ENCODE data around the gene PTK6.
"Not testable (repeated sequence)": the region's sequence is repeated elsewhere in the genome, so short reads cannot be mapped to it uniquely, and the experiment has no call there.

PTK6 gene

DNA sequence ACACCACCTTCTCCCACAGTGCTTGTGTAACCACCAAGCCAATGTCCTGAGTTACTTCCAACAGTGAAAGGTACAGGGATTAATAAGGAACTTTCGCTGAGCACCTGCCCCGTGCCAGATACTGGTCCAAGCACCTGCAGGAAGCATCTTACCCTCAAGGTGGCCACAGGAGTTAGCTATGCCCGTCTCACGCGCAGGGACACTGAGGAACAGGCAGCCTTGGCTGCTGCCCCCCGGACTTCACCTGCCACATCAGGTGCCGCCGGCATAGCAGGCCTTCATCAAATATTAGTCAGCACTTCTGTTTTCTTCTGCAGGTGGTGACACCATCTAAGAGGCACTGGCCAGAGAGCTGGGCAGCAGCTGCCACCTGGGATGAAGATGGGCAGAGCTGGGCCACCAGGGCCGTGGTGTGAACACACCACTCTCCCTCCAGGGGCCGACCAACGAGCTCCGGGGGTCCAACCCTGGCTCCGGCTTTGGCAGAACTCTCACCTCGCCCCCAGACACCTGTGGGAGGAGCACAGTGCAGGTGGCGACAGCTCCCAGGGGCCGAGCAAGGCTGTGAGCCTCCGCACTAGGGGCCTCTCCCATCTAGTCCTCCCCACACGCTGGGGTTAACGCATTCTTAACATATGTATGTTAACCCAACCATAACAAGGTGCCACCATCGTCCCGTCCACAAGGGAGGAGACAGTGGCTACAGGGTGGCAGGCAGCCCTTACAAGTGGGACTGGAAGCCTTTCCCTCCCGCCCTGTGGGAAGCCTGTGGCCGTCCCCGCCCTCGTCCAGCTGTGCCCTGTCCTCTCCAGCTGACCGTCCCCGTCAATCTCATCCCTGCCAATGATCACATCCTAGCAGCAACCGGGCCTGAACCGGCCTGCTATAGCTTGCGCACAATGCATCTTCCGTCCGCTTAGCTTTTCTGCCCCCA lies 19.5 kb downstream of the PTK6 start:
- no peak for FAIRE-seq
- no peak for DNase-seq (ENCODE audit: insufficient read length, low spot score)
- TF ChIP-seq POLR2AphosphoS5 (IDR thresholded peaks at IDR 0.05; ENCODE audit: low read depth, low read length), result no peak
- TF ChIP-seq PAX5 (IDR thresholded peaks at IDR 0.05; ENCODE audit: insufficient read depth, low read length, severe bottlenecking), result no peak
- no peak for TF ChIP-seq SPI1 (IDR thresholded peaks at IDR 0.05; ENCODE audit: low read depth, low read length)
- TF ChIP-seq TAF1 (IDR thresholded peaks at IDR 0.05; ENCODE audit: low read depth, low read length), result no peak
- TF ChIP-seq POU2F2 (IDR thresholded peaks at IDR 0.05; ENCODE audit: low read depth, low read length), result no peak
- no peak for TF ChIP-seq POLR2A (IDR thresholded peaks at IDR 0.05; ENCODE audit: low read depth, low read length)

GRCh38 chr20:63514520-63514919 lies 22.7 kb downstream of the PTK6 start:
- FAIRE-seq; DNase-seq (ENCODE audit: insufficient read length, low spot score): not testable (repeated sequence)

DNA sequence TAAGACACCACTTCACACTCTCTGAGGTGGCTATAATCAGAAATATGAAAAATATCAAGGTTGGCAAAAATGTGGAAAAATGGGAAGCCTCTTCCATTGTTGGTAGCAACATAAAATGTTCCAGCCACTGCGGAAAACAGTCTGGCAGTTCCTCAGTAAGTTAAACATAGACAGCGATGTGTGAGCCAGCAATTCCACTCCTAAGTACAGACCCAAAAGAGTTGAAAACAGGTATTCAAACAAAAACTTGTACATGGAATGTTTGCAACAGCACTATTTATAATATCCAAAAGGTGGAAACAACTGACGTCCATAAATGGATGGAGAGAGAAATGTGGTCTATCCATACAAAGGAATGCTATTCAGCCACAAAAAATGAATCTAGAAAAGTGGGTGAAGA lies 24.0 kb downstream of the PTK6 start:
- no peak for TF ChIP-seq POU2F2 (IDR thresholded peaks at IDR 0.05; ENCODE audit: low read depth, low read length)
- DNase-seq (ENCODE audit: insufficient read length, low spot score) (no peak), FAIRE-seq (no peak)

DNA sequence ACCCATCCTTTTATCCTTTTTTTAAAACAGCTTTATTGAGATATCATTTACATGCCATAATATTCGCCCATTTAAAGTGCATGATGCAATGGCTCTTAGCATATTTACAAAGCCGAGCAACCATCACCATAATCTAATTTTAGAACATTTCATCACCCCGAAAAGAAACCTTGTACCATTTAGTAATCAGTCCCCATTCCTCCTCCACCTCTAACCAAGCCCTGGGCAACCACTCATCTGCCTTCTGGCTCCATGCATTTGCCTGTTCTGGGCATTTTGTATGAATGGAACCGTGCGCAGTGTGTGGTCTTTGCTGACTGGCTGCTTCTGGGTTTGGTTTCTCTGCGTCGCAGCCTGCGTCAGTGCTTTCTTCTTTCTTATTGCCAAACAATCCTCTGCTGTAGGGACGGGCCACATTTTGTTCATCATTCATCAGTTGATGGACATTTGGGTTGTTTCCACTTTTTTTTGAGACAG lies 28.1 kb downstream of the PTK6 start:
- DNase-seq (ENCODE audit: insufficient read length, low spot score), result no peak
- TF ChIP-seq POU2F2 (IDR thresholded peaks at IDR 0.05; ENCODE audit: low read depth, low read length) (no peak), POLR2AphosphoS5 (IDR thresholded peaks at IDR 0.05; ENCODE audit: low read depth, low read length) (no peak), POLR2A (IDR thresholded peaks at IDR 0.05; ENCODE audit: low read depth, low read length) (no peak), TAF1 (IDR thresholded peaks at IDR 0.05; ENCODE audit: low read depth, low read length) (no peak), SPI1 (IDR thresholded peaks at IDR 0.05; ENCODE audit: low read depth, low read length) (no peak), PAX5 (IDR thresholded peaks at IDR 0.05; ENCODE audit: insufficient read depth, low read length, severe bottlenecking) (no peak)
- FAIRE-seq, result no peak

GRCh38 chr20:63508072-63508768 lies 29.0 kb downstream of the PTK6 start:
- no peak for FAIRE-seq
- TF ChIP-seq SPI1 (IDR thresholded peaks at IDR 0.05; ENCODE audit: low read depth, low read length) (no peak), POU2F2 (IDR thresholded peaks at IDR 0.05; ENCODE audit: low read depth, low read length) (no peak), PAX5 (IDR thresholded peaks at IDR 0.05; ENCODE audit: insufficient read depth, low read length, severe bottlenecking) (no peak), TAF1 (IDR thresholded peaks at IDR 0.05; ENCODE audit: low read depth, low read length) (no peak), POLR2A (IDR thresholded peaks at IDR 0.05; ENCODE audit: low read depth, low read length) (no peak), POLR2AphosphoS5 (IDR thresholded peaks at IDR 0.05; ENCODE audit: low read depth, low read length) (no peak)
- DNase-seq (ENCODE audit: insufficient read length, low spot score), result no peak

DNA sequence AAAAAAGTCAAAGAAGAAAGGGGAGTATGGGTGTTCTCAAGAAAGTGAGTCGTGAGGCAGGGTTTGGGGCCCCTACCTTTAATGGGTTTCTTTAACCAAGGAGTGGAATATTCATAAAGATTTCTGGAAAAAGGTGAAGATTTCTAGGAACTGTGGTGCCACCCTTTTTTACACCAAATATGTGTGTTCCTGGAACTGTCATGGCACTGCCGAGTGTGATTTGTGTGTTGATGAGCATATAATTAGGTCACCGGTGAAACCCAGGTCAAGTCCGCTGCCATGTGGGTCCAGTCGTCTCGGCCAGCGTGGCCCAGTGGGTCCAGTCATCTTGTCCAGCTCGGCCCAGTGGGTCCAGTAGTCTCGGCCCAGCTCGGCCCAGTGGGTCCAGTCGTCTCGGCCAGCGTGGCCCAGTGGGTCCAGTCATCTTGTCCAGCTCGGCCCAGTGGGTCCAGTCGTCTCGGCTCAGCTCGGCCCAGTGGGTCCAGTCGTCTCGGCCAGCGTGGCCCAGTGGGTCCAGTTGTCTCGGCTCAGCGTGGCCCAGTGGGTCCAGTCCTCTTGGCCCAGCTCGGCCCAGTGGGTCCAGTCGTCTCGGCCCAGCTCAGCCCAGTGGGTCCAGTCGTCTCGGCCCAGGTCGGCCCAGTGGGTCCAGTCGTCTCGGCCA lies 30.0 kb downstream of the PTK6 start:
- no peak for FAIRE-seq
- TF ChIP-seq POU2F2 (IDR thresholded peaks at IDR 0.05; ENCODE audit: low read depth, low read length) (no peak), POLR2AphosphoS5 (IDR thresholded peaks at IDR 0.05; ENCODE audit: low read depth, low read length) (no peak), POLR2A (IDR thresholded peaks at IDR 0.05; ENCODE audit: low read depth, low read length) (no peak), TAF1 (IDR thresholded peaks at IDR 0.05; ENCODE audit: low read depth, low read length) (no peak), SPI1 (IDR thresholded peaks at IDR 0.05; ENCODE audit: low read depth, low read length) (no peak), PAX5 (IDR thresholded peaks at IDR 0.05; ENCODE audit: insufficient read depth, low read length, severe bottlenecking) (no peak)
- no peak for DNase-seq (ENCODE audit: insufficient read length, low spot score)

GRCh38 chr20:63505723-63506122 lies 31.5 kb downstream of the PTK6 start:
- no peak for FAIRE-seq
- no peak for DNase-seq (ENCODE audit: insufficient read length, low spot score)
- TF ChIP-seq SPI1 (IDR thresholded peaks at IDR 0.05; ENCODE audit: low read depth, low read length), result no peak
- no peak for TF ChIP-seq POLR2AphosphoS5 (IDR thresholded peaks at IDR 0.05; ENCODE audit: low read depth, low read length)
- no peak for TF ChIP-seq PAX5 (IDR thresholded peaks at IDR 0.05; ENCODE audit: insufficient read depth, low read length, severe bottlenecking)
- TF ChIP-seq TAF1 (IDR thresholded peaks at IDR 0.05; ENCODE audit: low read depth, low read length), result no peak
- no peak for TF ChIP-seq POLR2A (IDR thresholded peaks at IDR 0.05; ENCODE audit: low read depth, low read length)
- TF ChIP-seq POU2F2 (IDR thresholded peaks at IDR 0.05; ENCODE audit: low read depth, low read length), result no peak

DNA sequence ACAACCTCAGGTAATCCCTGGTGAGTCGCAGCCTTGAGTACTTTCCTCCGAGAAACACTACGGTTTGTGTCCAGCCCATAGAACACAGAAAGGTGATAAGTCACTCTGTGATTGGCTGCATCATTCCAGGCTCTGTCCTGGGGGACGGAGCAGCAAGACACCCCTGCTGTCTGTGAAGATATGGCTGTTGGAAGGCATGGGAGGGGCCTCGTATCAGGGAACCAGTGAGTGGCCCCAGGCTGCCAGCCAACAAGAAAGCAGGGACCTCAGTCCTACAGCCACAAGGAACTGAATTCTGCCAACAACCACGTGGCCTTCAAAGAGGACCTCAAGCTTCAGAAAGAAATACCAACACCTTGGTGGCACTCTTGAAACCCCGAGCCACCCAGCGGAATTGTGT lies 31.9 kb downstream of the PTK6 start:
- no peak for TF ChIP-seq POU2F2 (IDR thresholded peaks at IDR 0.05; ENCODE audit: low read depth, low read length)
- no peak for TF ChIP-seq POLR2AphosphoS5 (IDR thresholded peaks at IDR 0.05; ENCODE audit: low read depth, low read length)
- TF ChIP-seq PAX5 (IDR thresholded peaks at IDR 0.05; ENCODE audit: insufficient read depth, low read length, severe bottlenecking), result no peak
- TF ChIP-seq TAF1 (IDR thresholded peaks at IDR 0.05; ENCODE audit: low read depth, low read length), result no peak
- no peak for TF ChIP-seq SPI1 (IDR thresholded peaks at IDR 0.05; ENCODE audit: low read depth, low read length)
- TF ChIP-seq POLR2A (IDR thresholded peaks at IDR 0.05; ENCODE audit: low read depth, low read length), result no peak
- DNase-seq (ENCODE audit: insufficient read length, low spot score) (no peak), FAIRE-seq (no peak)

- FAIRE-seq (no peak), DNase-seq (ENCODE audit: insufficient read length, low spot score) (no peak)
- TF ChIP-seq SPI1 (IDR thresholded peaks at IDR 0.05; ENCODE audit: low read depth, low read length), result no peak
- TF ChIP-seq TAF1 (IDR thresholded peaks at IDR 0.05; ENCODE audit: low read depth, low read length), result no peak
- no peak for TF ChIP-seq PAX5 (IDR thresholded peaks at IDR 0.05; ENCODE audit: insufficient read depth, low read length, severe bottlenecking)
- no peak for TF ChIP-seq POLR2AphosphoS5 (IDR thresholded peaks at IDR 0.05; ENCODE audit: low read depth, low read length)
- TF ChIP-seq POLR2A (IDR thresholded peaks at IDR 0.05; ENCODE audit: low read depth, low read length), result no peak
- no peak for TF ChIP-seq POU2F2 (IDR thresholded peaks at IDR 0.05; ENCODE audit: low read depth, low read length)
Observed at GRCh38 chr20:63504642-63505041, 32.5 kb downstream of the PTK6 start.
